Type B pancreatic cell (in vitro differentiated cells): ENCODE measurements around the gene SPATA2. TPM values are rescaled to one million over a fixed set of nuclear protein-coding genes. Genes with fewer than 3 reads are reported as not detected.
A peak's percentile ranks its signal among the peaks of the same experiment; 100 is the strongest.

Source experiments
- DNase-seq: peaks from one replicate; pipeline ENCODE4 v3.0.0; 2021; ENCODE audit warnings: mixed read lengths; ENCODE audit not compliant: unreplicated experiment; ENCODE audit errors: extremely low spot score
- H3K27ac Mint-ChIP-seq: 2 replicates; pipeline ENCODE4 v1.8.0; 2021; ENCODE audit warnings: mild to moderate bottlenecking, mixed read lengths
- H3K27me3 Mint-ChIP-seq: 2 replicates; pipeline ENCODE4 v1.8.0; 2021; ENCODE audit warnings: mixed read lengths
- H3K36me3 Mint-ChIP-seq: 2 replicates; pipeline ENCODE4 v1.8.0; 2021; ENCODE audit warnings: mixed read lengths
- H3K4me1 Mint-ChIP-seq: one replicate; pipeline ENCODE4 v1.8.0; 2021; ENCODE audit warnings: mixed read lengths; ENCODE audit not compliant: unreplicated experiment
- H3K4me3 Mint-ChIP-seq: 2 replicates; pipeline ENCODE4 v1.8.0; 2021; ENCODE audit warnings: mild to moderate bottlenecking, mixed read lengths
- H3K9me3 Mint-ChIP-seq: 2 replicates; pipeline ENCODE4 v1.8.0; 2021; ENCODE audit warnings: mixed read lengths
- total RNA-seq: library from RNA; stranded (reverse); gene quantifications from 2 replicates; pipeline ENCODE4 v1.2.1, GENCODE V29; 2021; ENCODE audit warnings: low replicate concordance
- TF ChIP-seq, protein P1 (sequence below): fragments of 200-600 bp; sonication (generic); conservative IDR thresholded peaks from 2 replicates; pipeline ENCODE4 v1.5.0; 2021; ENCODE audit warnings: antibody characterized with exemption, mild to moderate bottlenecking

Gene SPATA2
- total RNA-seq, 1 donor from 2014 or later, result 9.2 TPM

GRCh38 chr20:49859807-49860206 is 55.5 kb downstream of the SPATA2 start:
- no peaks in the 10 kb centered on the region for H3K27me3 Mint-ChIP-seq
- no peaks in the 10 kb centered on the region for H3K9me3 Mint-ChIP-seq
- no peak for DNase-seq
- TF ChIP-seq, protein P1, sequence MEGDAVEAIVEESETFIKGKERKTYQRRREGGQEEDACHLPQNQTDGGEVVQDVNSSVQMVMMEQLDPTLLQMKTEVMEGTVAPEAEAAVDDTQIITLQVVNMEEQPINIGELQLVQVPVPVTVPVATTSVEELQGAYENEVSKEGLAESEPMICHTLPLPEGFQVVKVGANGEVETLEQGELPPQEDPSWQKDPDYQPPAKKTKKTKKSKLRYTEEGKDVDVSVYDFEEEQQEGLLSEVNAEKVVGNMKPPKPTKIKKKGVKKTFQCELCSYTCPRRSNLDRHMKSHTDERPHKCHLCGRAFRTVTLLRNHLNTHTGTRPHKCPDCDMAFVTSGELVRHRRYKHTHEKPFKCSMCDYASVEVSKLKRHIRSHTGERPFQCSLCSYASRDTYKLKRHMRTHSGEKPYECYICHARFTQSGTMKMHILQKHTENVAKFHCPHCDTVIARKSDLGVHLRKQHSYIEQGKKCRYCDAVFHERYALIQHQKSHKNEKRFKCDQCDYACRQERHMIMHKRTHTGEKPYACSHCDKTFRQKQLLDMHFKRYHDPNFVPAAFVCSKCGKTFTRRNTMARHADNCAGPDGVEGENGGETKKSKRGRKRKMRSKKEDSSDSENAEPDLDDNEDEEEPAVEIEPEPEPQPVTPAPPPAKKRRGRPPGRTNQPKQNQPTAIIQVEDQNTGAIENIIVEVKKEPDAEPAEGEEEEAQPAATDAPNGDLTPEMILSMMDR, result no peak
- peaks cover 17% of the 10 kb centered on the region for H3K4me1 Mint-ChIP-seq
- H3K27ac Mint-ChIP-seq, result peak overlapping the region; percentile 53
- peaks cover 20% of the 10 kb centered on the region for H3K36me3 Mint-ChIP-seq
- H3K4me3 Mint-ChIP-seq, result no peak overlapping the region

GRCh38 chr20:49859011-49859410 is 56.3 kb downstream of the SPATA2 start:
- Mint-ChIP-seq H3K27me3 (no peaks in the 10 kb centered on the region), H3K4me3 (no peak overlapping the region), H3K36me3 (peaks cover 21% of the 10 kb centered on the region), H3K4me1 (peaks cover 23% of the 10 kb centered on the region), H3K27ac (no peak overlapping the region), H3K9me3 (no peaks in the 10 kb centered on the region)
- TF ChIP-seq, protein P1, result no peak
- DNase-seq, result no peak

DNA sequence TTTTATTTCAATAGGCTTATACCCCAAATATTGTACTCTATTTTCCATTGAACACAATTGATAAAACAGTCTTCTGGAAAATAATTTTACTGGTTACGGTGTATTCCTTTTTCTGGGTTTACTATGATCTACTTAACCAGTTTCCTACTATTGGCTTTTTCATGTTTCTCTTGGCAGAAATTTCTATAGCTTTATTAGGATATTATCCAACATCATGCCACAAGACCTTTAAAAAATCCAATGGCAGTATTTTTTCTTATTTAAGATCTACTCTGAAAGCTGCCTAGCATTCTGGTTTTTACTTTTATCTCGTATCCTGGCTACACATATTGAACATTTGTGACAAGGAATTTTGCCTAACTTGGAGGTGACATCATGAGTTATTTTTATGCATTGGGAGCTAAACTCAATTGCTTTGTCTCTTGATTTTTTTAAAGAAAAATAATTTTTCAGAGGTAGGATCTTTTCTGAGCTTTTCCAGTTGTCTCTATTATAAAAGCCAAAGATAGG is 57.2 kb downstream of the SPATA2 start:
- H3K27ac Mint-ChIP-seq, result no peak overlapping the region
- peaks cover 30% of the 10 kb centered on the region for H3K4me1 Mint-ChIP-seq
- TF ChIP-seq, protein P1, result no peak
- no peak overlapping the region for H3K4me3 Mint-ChIP-seq
- no peaks in the 10 kb centered on the region for H3K27me3 Mint-ChIP-seq
- DNase-seq, result no peak
- H3K36me3 Mint-ChIP-seq, result peaks cover 21% of the 10 kb centered on the region
- H3K9me3 Mint-ChIP-seq, result no peaks in the 10 kb centered on the region

DNA sequence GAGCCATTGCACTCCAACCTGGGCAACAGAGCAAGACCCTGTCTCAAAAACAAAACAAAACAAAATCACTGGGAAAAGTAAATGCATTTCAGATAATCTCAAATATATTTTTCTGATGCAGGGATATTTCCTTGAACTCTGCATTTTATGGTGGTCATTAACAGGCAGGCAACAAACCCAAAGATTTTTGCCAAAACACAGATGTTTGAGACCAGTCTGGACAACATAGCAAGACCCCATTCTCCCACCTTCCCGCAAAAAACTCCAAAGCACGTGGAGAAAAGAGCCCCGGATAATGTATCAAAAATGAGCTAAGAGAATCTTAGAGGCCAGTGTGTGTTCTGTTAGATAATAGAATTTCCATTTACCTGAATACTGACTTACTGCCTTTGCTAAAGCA is 58.4 kb downstream of the SPATA2 start:
- Mint-ChIP-seq H3K27me3 (no peaks in the 10 kb centered on the region), H3K4me1 (peaks cover 37% of the 10 kb centered on the region), H3K4me3 (no peak overlapping the region), H3K27ac (no peak overlapping the region), H3K36me3 (peaks cover 21% of the 10 kb centered on the region), H3K9me3 (no peaks in the 10 kb centered on the region)
- DNase-seq, result no peak
- TF ChIP-seq, protein P1, result no peak

GRCh38 chr20:49854190-49854875 is 61.0 kb downstream of the SPATA2 start:
- no peaks in the 10 kb centered on the region for H3K9me3 Mint-ChIP-seq
- TF ChIP-seq, protein P1, result no peak
- peak overlapping the region; percentile 81 for H3K27ac Mint-ChIP-seq
- no peak overlapping the region for H3K4me3 Mint-ChIP-seq
- no peak for DNase-seq
- peaks cover 31% of the 10 kb centered on the region for H3K4me1 Mint-ChIP-seq
- H3K36me3 Mint-ChIP-seq, result peaks cover 13% of the 10 kb centered on the region
- H3K27me3 Mint-ChIP-seq, result no peaks in the 10 kb centered on the region
